HG02981 (cell line): ENCODE measurements around the gene ADGRF3.
"Not testable (repeated sequence)": the region's sequence is repeated elsewhere in the genome, so short reads cannot be mapped to it uniquely, and the experiment has no call there.

Source experiments
- ATAC-seq: cut with Tn5 transposase; IDR thresholded peaks from one replicate; pipeline ENCODE4 v1.9.1; 2021; ENCODE audit warnings: mild to moderate bottlenecking, moderate library complexity; ENCODE audit not compliant: unreplicated experiment

The ADGRF3 gene

GRCh38 chr2:26346454-26347053 is at the start of gene ADGRF3:
ADGRF3 (minus strand) TSS chr2:26346789; CDS start chr2:26346234, 555 bp downstream.
- no peak for ATAC-seq

- no peak for ATAC-seq
Observed at GRCh38 chr2:26395394-26395793, 48.8 kb upstream of the ADGRF3 start.

GRCh38 chr2:26394694-26395093 is 48.1 kb upstream of the ADGRF3 start:
- no peak for ATAC-seq

- ATAC-seq, result no peak
Observed at GRCh38 chr2:26387189-26387588, 40.6 kb upstream of the ADGRF3 start.

- ATAC-seq, result no peak
Observed at GRCh38 chr2:26384597-26384996, 38.0 kb upstream of the ADGRF3 start.

GRCh38 chr2:26384183-26384582 is 37.6 kb upstream of the ADGRF3 start:
- no peak for ATAC-seq

GRCh38 chr2:26382564-26382963 is 36.0 kb upstream of the ADGRF3 start:
- no peak for ATAC-seq

GRCh38 chr2:26380281-26380680 is 33.7 kb upstream of the ADGRF3 start:
- ATAC-seq, result no peak

- ATAC-seq, result no peak
Observed at GRCh38 chr2:26376799-26377198, 30.2 kb upstream of the ADGRF3 start.

- not testable (repeated sequence) for ATAC-seq
Observed at GRCh38 chr2:26370909-26371308, 24.3 kb upstream of the ADGRF3 start.

GRCh38 chr2:26369664-26370063 is 23.1 kb upstream of the ADGRF3 start:
- ATAC-seq, result not testable (repeated sequence)

- no peak for ATAC-seq
Observed at GRCh38 chr2:26366957-26367356, 20.4 kb upstream of the ADGRF3 start.

- ATAC-seq, result no peak
Observed at GRCh38 chr2:26364669-26365068, 18.1 kb upstream of the ADGRF3 start.

- ATAC-seq, result no peak
Observed at GRCh38 chr2:26363958-26364357, 17.4 kb upstream of the ADGRF3 start.

GRCh38 chr2:26363323-26363722 is 16.7 kb upstream of the ADGRF3 start:
- ATAC-seq, result no peak

GRCh38 chr2:26359886-26360473 is 13.4 kb upstream of the ADGRF3 start:
- no peak for ATAC-seq

- no peak for ATAC-seq
Observed at GRCh38 chr2:26356771-26357170, 10.2 kb upstream of the ADGRF3 start.

- ATAC-seq, result no peak
Observed at GRCh38 chr2:26356111-26356510, 9.5 kb upstream of the ADGRF3 start.

- ATAC-seq, result no peak
Observed at GRCh38 chr2:26355038-26355995, 8.7 kb upstream of the ADGRF3 start.

- ATAC-seq, result not testable (repeated sequence)
Observed at GRCh38 chr2:26354469-26354868, 7.9 kb upstream of the ADGRF3 start.

GRCh38 chr2:26352892-26353291 is 6.3 kb upstream of the ADGRF3 start:
- no peak for ATAC-seq
